ENCODE data around the gene PRKCZ. TPM values are rescaled to one million over a fixed set of nuclear protein-coding genes. Genes with fewer than 3 reads are reported as not detected.
A peak's percentile ranks its signal among the peaks of the same experiment; 100 is the strongest.

PRKCZ gene
- total RNA-seq = 19.2 and 28.1 TPM in 2 replicates

- no peak for DNase-seq (ENCODE audit: low read depth)
- TF ChIP-seq, protein P1, sequence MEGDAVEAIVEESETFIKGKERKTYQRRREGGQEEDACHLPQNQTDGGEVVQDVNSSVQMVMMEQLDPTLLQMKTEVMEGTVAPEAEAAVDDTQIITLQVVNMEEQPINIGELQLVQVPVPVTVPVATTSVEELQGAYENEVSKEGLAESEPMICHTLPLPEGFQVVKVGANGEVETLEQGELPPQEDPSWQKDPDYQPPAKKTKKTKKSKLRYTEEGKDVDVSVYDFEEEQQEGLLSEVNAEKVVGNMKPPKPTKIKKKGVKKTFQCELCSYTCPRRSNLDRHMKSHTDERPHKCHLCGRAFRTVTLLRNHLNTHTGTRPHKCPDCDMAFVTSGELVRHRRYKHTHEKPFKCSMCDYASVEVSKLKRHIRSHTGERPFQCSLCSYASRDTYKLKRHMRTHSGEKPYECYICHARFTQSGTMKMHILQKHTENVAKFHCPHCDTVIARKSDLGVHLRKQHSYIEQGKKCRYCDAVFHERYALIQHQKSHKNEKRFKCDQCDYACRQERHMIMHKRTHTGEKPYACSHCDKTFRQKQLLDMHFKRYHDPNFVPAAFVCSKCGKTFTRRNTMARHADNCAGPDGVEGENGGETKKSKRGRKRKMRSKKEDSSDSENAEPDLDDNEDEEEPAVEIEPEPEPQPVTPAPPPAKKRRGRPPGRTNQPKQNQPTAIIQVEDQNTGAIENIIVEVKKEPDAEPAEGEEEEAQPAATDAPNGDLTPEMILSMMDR (conservative IDR thresholded peaks at IDR 0.05; ENCODE audit: low read depth, low read length) = no peak
- H3K4me3 ChIP-seq (ENCODE audit: low read depth, low read length) = peak within 1 kb of the TSS; percentile 77
These were observed at the start of gene PRKCZ for GRCh38 chr1:2049718-2050431. Gene PRKCZ (plus strand): TSS chr1:2050411. CDS start chr1:2050631, 220 bp downstream.

GRCh38 chr1:2000432-2000831 lies 49.8 kb upstream of the PRKCZ start:
- DNase-seq (ENCODE audit: low read depth) = no peak
- TF ChIP-seq, protein P1 (conservative IDR thresholded peaks at IDR 0.05; ENCODE audit: low read depth, low read length) = no peak
- H3K4me3 ChIP-seq (ENCODE audit: low read depth, low read length) = no peak overlapping the region

- no peak overlapping the region for H3K4me3 ChIP-seq (ENCODE audit: low read depth, low read length)
- DNase-seq (ENCODE audit: low read depth) = no peak
- TF ChIP-seq, protein P1 (conservative IDR thresholded peaks at IDR 0.05; ENCODE audit: low read depth, low read length) = no peak
These were observed 49.4 kb upstream of the PRKCZ start for GRCh38 chr1:2000850-2001249.

GRCh38 chr1:2001773-2002411 lies 48.3 kb upstream of the PRKCZ start:
- DNase-seq (ENCODE audit: low read depth) = no peak
- TF ChIP-seq, protein P1 (conservative IDR thresholded peaks at IDR 0.05; ENCODE audit: low read depth, low read length) = no peak
- no peak overlapping the region for H3K4me3 ChIP-seq (ENCODE audit: low read depth, low read length)

DNA sequence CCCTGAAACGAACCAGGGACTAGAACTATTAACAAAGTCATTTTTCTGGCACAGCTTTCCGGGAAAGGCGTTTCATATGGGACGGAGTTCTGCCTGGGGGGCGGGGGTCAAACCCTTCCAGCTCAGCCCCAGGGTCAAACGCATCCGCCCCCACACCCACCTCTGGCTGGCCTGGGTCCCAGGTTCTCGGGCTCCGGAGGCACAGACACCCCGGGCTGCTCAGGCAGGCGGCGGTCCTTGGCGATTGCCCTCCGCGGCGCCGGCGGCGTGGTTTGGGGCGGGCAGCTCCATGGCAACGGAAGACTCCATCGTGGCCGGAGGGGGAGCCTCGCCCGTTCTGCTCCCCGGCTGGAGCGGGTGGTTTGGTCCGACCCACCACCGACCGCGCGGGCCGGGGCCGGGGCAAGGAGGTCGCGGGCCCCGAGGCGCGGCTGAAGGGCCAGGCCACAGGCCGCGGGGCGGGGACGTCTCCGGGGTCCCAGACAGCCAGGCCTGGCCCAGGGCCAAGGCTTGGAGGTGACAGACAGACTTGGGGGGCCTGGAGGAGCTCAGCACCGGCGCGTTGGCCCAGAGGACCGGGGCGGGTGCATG lies 46.6 kb upstream of the PRKCZ start, which contains the start of gene CFAP74:
Gene CFAP74, minus strand, starts transcription at position 246 of the 591 bp plus-strand sequence. CDS start 12,830 bp downstream, outside the sequence.
- TF ChIP-seq, protein P1 (conservative IDR thresholded peaks at IDR 0.05; ENCODE audit: low read depth, low read length) = no peak
- DNase-seq (ENCODE audit: low read depth) = no peak
- H3K4me3 ChIP-seq (ENCODE audit: low read depth, low read length) = peak within 1 kb of the TSS; percentile 28

GRCh38 chr1:2004856-2005255 lies 45.4 kb upstream of the PRKCZ start:
- TF ChIP-seq, protein P1 (conservative IDR thresholded peaks at IDR 0.05; ENCODE audit: low read depth, low read length) = no peak
- no peak overlapping the region for H3K4me3 ChIP-seq (ENCODE audit: low read depth, low read length)
- no peak for DNase-seq (ENCODE audit: low read depth)

Data from epithelial cell of proximal tubule (primary cell).